ENCODE data around the gene TMEM134.
A peak's percentile ranks its signal among the peaks of the same experiment; 100 is the strongest.

The TMEM134 gene

DNA sequence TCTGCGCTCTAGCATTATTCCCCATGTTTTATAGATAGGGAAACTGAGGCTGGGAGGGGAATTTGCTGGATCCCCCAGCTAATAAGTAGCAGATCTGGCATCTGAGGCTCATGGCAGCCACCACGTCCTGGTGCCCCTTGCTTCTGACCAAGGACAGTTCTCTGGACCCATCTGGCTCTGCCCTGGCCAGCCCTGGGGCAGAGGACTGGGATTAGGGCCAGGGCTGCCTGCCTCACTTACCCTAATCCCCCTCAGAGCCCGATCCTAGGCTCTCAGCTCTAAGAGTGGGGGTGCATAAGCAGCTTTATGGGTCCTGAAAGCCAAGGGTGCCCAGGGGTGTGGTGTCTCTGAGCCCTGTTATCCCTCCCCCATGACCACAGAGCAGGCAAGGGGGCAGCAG lies 14.0 kb downstream of the TMEM134 start, which contains the start of gene CABP4:
TSS of gene CABP4 (plus strand) at position 301 of the 400 bp plus-strand sequence. CDS start at position 371, 70 bp downstream.
- DNase-seq: no peak

DNA sequence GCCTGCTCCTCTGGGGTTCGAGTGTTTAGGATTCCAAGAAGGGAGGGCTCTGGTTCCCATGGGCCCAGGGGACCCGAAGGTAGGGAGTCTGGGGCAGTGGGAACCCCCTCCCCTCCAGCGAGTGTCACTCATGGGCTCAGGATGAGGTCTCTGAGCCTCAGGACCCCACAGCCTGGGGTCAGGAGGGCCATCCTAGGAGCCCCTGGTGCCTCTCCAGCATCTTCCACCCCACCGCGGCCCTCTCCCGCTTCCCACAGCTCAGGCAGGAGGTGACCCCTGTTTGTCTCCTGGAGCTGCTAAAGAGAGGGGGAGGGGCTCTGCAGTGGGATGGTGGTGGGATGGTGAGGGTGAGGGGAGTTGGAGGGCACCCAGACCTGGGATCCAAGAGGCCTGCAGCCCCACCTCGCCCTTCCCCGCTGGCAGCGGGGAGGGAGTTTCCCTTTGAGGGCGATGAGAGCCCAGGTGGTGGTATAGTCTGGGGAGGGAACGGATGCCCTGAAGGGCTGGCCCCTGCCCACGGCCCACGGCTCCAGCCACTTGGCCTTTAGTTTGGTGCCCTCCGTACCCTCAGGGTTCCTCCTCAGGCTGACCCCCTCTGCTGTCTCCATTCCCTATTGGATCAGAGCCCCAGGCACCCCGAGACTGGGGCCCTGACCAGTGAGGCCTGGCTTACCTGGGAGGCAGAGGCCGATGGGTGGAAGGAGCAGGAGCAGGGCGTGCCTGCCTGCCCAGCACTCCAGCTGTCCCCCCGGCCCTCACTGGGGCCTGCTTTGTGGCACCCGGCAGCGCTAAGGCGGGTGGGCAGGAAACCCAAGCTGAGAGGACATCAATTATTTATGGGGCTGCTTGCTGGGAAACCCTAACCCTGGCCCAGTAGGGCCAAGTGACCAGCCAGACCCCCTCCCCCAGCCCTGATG lies 15.0 kb downstream of the TMEM134 start:
- no peak for DNase-seq

GRCh38 chr11:67452141-67452952 lies 16.7 kb downstream of the TMEM134 start, which contains the start of gene GPR152:
TSS of gene GPR152 (minus strand) at chr11:67452729. CDS start at chr11:67452724, 5 bp downstream.
- DNase-seq: no peak

GRCh38 chr11:67451658-67451976 lies 17.4 kb downstream of the TMEM134 start:
- no peak for DNase-seq

- DNase-seq: no peak
These were observed 18.0 kb downstream of the TMEM134 start for GRCh38 chr11:67450796-67451657.

DNA sequence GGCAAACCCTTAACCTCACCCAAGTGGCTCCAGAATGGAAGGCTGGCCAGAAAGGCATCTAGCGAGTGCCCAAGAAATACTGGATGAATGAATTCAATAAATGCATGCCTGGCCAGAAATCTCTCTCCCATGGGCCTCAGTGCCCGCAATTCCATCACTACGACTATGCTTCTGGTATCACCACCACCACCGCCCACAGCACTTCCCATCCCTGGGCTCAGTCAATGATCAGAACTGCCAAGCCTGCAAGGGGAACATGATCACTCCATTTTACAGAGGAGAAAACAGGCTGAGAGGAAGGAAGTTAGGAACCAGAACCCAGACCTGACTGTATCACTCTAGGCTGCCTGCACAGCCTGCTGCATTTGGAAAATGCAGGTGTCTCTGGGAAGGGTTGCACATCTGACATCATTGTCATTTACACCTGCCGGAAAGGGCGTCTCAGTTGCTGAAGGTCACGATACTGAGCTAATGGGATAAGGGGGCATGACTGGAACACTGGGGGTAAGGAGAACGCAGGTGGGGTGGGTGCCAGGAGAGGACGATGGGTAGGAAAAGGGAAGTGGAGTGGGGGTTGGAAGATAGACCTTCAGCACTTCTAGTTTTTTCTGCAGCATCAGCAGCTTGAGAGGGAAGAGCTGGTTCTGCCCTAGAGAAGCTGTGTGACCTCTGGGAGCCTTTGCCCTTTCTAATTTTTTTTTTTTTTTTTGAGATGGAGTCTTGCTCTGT lies 19.8 kb downstream of the TMEM134 start:
- DNase-seq: peak; percentile 58

DNA sequence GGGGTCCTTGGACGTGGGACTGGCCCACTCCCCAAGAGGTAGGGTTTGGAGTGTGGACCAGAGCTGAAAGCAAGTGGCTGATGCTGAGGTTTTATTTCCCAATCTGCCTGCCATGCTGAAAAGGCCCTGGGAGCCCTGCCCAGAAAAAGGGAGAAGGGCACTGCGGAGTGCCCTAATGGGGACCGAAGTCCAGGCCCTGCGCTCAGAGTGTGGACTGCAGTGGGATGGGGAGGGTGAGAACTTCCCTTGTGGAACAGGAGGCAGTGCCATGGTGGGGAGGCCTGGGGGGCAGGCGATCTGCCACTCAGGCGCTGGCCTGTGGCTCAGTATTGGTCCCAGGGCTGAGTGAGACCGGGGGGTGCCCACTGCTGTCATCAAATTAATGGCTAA lies 20.8 kb downstream of the TMEM134 start:
- DNase-seq: no peak

- DNase-seq: no peak
These were observed 23.5 kb downstream of the TMEM134 start for GRCh38 chr11:67445515-67445914.

- no peak for DNase-seq
These were observed 26.3 kb downstream of the TMEM134 start for GRCh38 chr11:67442504-67443404.

DNA sequence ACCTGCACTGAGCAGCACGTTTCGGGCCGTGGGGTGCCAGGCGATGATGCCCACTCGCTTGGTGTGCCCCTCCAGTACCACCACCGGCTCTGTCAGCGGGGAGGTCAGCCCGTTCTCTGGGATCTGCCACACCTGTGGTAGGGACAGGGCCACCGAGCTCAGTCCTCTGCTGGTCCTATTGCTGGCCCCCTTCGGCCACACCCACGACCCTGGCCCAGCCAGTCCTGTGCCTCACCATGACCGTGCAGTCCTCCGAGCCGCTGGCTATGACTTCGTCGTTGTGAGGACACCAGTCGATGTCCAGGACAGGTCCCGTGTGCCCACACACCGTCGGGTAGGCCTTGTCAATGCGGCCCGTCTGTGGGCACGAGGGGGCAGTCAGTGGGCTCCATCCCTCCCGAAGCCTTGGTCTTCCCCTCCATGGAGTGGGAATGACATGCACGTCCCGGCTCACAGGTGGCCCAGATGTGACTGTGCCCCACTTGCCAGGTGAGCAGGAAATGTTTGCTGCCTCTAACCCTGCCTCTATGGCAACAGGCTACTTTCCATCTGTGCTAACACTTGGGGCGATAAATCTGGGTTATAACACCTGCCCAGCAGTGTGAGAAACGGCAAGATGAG lies 27.2 kb downstream of the TMEM134 start:
- no peak for DNase-seq

GRCh38 chr11:67441098-67441563 lies 27.9 kb downstream of the TMEM134 start:
- DNase-seq: no peak

DNA sequence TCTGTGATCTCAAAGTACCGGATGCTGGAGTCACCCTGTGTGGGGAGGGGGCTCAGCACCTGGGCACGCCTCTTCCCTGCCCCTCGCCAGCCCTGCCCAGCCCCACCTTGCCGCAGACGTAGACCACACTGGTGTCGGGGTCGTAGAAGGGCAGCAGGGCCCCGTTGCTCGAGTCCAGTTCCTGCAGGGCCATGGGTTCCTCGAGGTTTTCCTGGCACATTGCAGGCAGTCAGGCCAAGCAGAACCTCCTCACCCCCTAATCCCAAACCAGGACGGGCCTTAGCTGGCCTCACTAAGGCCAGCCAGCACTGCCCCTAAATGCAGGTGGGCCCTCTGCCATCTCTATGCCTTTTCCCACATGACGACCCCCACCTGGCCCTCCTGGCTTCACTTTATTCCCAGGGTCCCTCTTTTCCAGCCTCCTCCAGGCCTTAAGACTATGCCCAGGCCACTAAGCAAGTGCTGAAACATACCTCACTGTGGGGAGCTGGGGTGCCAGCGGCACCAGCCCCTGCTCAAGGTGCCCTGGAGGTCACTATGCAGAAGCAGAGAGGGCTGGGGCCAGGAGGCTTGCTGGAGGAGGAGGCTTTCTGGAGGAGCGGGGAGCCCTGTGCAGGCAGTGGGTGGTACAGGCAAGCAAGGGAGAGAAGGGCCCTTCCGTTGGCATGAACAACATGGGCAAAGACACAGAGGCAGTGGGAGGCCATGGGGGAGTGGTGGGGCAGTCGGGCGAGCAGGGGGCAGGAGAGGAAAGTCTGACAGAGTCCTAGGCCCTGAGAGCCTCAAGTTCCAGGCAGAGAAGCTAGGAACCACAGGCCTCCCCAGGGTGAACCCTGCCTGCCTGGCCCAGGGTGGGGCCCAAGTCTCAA lies 28.6 kb downstream of the TMEM134 start:
- no peak for DNase-seq

- DNase-seq: no peak
These were observed 29.5 kb downstream of the TMEM134 start for GRCh38 chr11:67439321-67440228.

- DNase-seq: no peak
These were observed 30.7 kb downstream of the TMEM134 start for GRCh38 chr11:67438158-67438902.

DNA sequence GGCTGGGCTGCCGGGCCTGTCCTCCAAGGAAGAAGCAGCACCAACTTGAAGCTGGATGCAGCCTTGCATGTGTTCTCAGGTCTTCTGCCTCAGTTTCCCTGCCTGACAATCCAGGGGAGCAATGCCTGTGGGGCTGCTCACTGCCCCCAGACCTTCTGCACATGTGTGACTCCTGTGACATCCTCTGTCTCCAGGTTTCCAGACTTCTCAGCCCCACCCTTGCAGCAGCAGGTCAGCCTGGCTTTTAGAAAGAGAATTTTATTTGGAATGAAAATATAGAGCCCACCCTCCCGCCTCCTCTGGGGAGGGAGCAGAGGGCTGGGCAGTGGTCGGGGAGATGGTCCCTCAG lies 31.3 kb downstream of the TMEM134 start:
- DNase-seq: no peak

- DNase-seq: no peak
These were observed 31.8 kb downstream of the TMEM134 start, which contains the start of gene PTPRCAP for GRCh38 chr11:67437082-67437808. TSS of gene PTPRCAP (minus strand) at chr11:67437682. CDS start at chr11:67437619, 63 bp downstream.
